ENCODE results near the gene EIF2AK3.
A peak's percentile ranks its signal among the peaks of the same experiment; 100 is the strongest.

EIF2AK3 gene

GRCh38 chr2:88614497-88615157 is 12.6 kb downstream of the EIF2AK3 start:
- peak overlapping the region in 1 of 2 donors; percentile 5 for H3K27ac ChIP-seq
- no peak for DNase-seq (ENCODE audit: low spot score)
- H3K4me3 ChIP-seq = no peak overlapping the region
- no peak for TF ChIP-seq CTCF (IDR thresholded peaks at IDR 0.05)

- no peak for TF ChIP-seq CTCF (IDR thresholded peaks at IDR 0.05)
- Histone ChIP-seq H3K4me3 (no peak overlapping the region), H3K27ac (peak overlapping the region in 1 of 2 donors; percentile 5)
- no peak for DNase-seq (ENCODE audit: low spot score)
Observed at GRCh38 chr2:88613921-88614320, 13.3 kb downstream of the EIF2AK3 start.

- Histone ChIP-seq H3K4me3 (no peak overlapping the region), H3K27ac (no peak overlapping the region)
- TF ChIP-seq CTCF (IDR thresholded peaks at IDR 0.05) = no peak
- no peak for DNase-seq (ENCODE audit: low spot score)
Observed at GRCh38 chr2:88608184-88608583, 19.1 kb downstream of the EIF2AK3 start.

- TF ChIP-seq CTCF (IDR thresholded peaks at IDR 0.05) = no peak
- Histone ChIP-seq H3K4me3 (no peak overlapping the region), H3K27ac (no peak overlapping the region)
- no peak for DNase-seq (ENCODE audit: low spot score)
Observed at GRCh38 chr2:88607416-88607815, 19.8 kb downstream of the EIF2AK3 start.

- H3K4me3 ChIP-seq = no peak overlapping the region
- H3K27ac ChIP-seq = no peak overlapping the region
- no peak for TF ChIP-seq CTCF (IDR thresholded peaks at IDR 0.05)
- DNase-seq (ENCODE audit: low spot score) = no peak
Observed at GRCh38 chr2:88606371-88607030, 20.8 kb downstream of the EIF2AK3 start.

GRCh38 chr2:88603146-88603545 is 24.1 kb downstream of the EIF2AK3 start:
- Histone ChIP-seq H3K27ac (no peak overlapping the region), H3K4me3 (no peak overlapping the region)
- no peak for DNase-seq (ENCODE audit: low spot score)
- TF ChIP-seq CTCF (IDR thresholded peaks at IDR 0.05) = no peak

GRCh38 chr2:88602022-88602421 is 25.2 kb downstream of the EIF2AK3 start:
- no peak for TF ChIP-seq CTCF (IDR thresholded peaks at IDR 0.05)
- no peak overlapping the region for H3K27ac ChIP-seq
- DNase-seq (ENCODE audit: low spot score) = no peak
- no peak overlapping the region for H3K4me3 ChIP-seq
